HepG2 (cell line): ENCODE measurements around the gene EPB41L2. TPM values are rescaled to one million over a fixed set of nuclear protein-coding genes. Genes with fewer than 3 reads are reported as not detected.
A peak's percentile ranks its signal among the peaks of the same experiment; 100 is the strongest.

Experiments
- ATRX ChIP-seq: sonication (generic); formaldehyde crosslinking; IDR thresholded peaks from 2 replicates; pipeline ENCODE4 v1.4.0; 2020; ENCODE audit warnings: missing genetic modification reagents, borderline replicate concordance
- CBFB ChIP-seq: sonication (generic); formaldehyde crosslinking; IDR thresholded peaks from 2 replicates; pipeline ENCODE4 v1.4.0; 2020; ENCODE audit warnings: missing genetic modification reagents
- CHD2 ChIP-seq: IDR thresholded peaks from 2 replicates; pipeline ENCODE4 v1.6.1; 2011; ENCODE audit warnings: low read depth, low read length, improper control_type of control experiment
- DPF2 ChIP-seq: sonication (generic); formaldehyde crosslinking; IDR thresholded peaks from 2 replicates; pipeline ENCODE4 v1.4.0; 2020; ENCODE audit warnings: mild to moderate bottlenecking, low read depth, missing genetic modification reagents, borderline replicate concordance
- ELF3 ChIP-seq: IDR thresholded peaks from 2 replicates; pipeline ENCODE4 v1.6.1; 2016; ENCODE audit warnings: missing genetic modification reagents, missing compliant biosample characterization
- MEIS1 ChIP-seq: sonication (generic); formaldehyde crosslinking; IDR thresholded peaks from 2 replicates; pipeline ENCODE4 v1.9.0; 2021; ENCODE audit warnings: mild to moderate bottlenecking, missing genetic modification reagents, moderate library complexity, borderline replicate concordance
- NFAT5 ChIP-seq: sonication (generic); formaldehyde crosslinking; IDR thresholded peaks from 2 replicates; pipeline ENCODE4 v1.4.0; 2020; ENCODE audit warnings: missing genetic modification reagents
- NFE2L2 ChIP-seq: fragments of 150-350 bp; IDR thresholded peaks from 2 replicates; pipeline ENCODE4 v1.6.1; 2014; ENCODE audit warnings: low read length
- NFIC ChIP-seq: IDR thresholded peaks from 2 replicates; pipeline ENCODE4 v1.6.1; 2012; ENCODE audit warnings: mild to moderate bottlenecking, low read length, inconsistent platforms
- RBM22 ChIP-seq: fragments of 200-400 bp; formaldehyde crosslinking; optimal IDR thresholded peaks from 2 replicates; pipeline ENCODE3; 2017; ENCODE audit warnings: mild to moderate bottlenecking, low read length, moderate library complexity
- SIN3A ChIP-seq: IDR thresholded peaks from 2 replicates; pipeline ENCODE4 v1.6.1; 2011; ENCODE audit warnings: low read depth, mild to moderate bottlenecking, control low read depth, low read length, borderline replicate concordance
- SIX1 ChIP-seq: sonication (generic); formaldehyde crosslinking; IDR thresholded peaks from 2 replicates; pipeline ENCODE4 v1.4.0; 2020; ENCODE audit warnings: missing genetic modification reagents, borderline replicate concordance
- SRSF9 ChIP-seq: fragments of 200-400 bp; formaldehyde crosslinking; IDR thresholded peaks from 2 replicates; pipeline ENCODE4 v1.6.1; 2018; ENCODE audit warnings: borderline replicate concordance, mild to moderate bottlenecking, low read depth, low read length; ENCODE audit not compliant: insufficient read depth, poor library complexity, severe bottlenecking
- TFE3 ChIP-seq: IDR thresholded peaks from 2 replicates; pipeline ENCODE4 v1.6.1; 2016
- ZBTB2 ChIP-seq: sonication (generic); formaldehyde crosslinking; IDR thresholded peaks from 2 replicates; pipeline ENCODE4 v1.8.0; 2022; ENCODE audit warnings: low read depth, missing genetic modification reagents
- ZMYM3 ChIP-seq: sonication (generic); formaldehyde crosslinking; IDR thresholded peaks from 2 replicates; pipeline ENCODE4 v1.5.1; 2020; ENCODE audit warnings: mild to moderate bottlenecking, missing genetic modification reagents
- ZNF234 ChIP-seq: sonication (generic); formaldehyde crosslinking; conservative IDR thresholded peaks from 2 replicates; pipeline ENCODE4 v1.5.1; 2020; ENCODE audit warnings: mild to moderate bottlenecking, missing genetic modification reagents
- ZNF382 ChIP-seq: sonication (generic); formaldehyde crosslinking; IDR thresholded peaks from 2 replicates; pipeline ENCODE4 v1.5.0; 2020; ENCODE audit warnings: missing genetic modification reagents, mild to moderate bottlenecking, borderline replicate concordance
- ZNF724P ChIP-seq: sonication (generic); formaldehyde crosslinking; IDR thresholded peaks from 2 replicates; pipeline ENCODE4 v1.8.0; 2022; ENCODE audit warnings: missing genetic modification reagents, borderline replicate concordance
- ZNF773 ChIP-seq: sonication (generic); formaldehyde crosslinking; IDR thresholded peaks from 2 replicates; pipeline ENCODE4 v1.4.0; 2020; ENCODE audit warnings: missing genetic modification reagents, borderline replicate concordance
- ZNF788 ChIP-seq: sonication (generic); formaldehyde crosslinking; IDR thresholded peaks from 2 replicates; pipeline ENCODE4 v1.5.0; 2020; ENCODE audit warnings: mild to moderate bottlenecking, missing genetic modification reagents, borderline replicate concordance
- ZNF891 ChIP-seq: sonication (generic); formaldehyde crosslinking; IDR thresholded peaks from 2 replicates; pipeline ENCODE4 v1.5.0; 2020; ENCODE audit warnings: mild to moderate bottlenecking, missing genetic modification reagents
- polyA plus RNA-seq, 8 experiments: library from polyadenylated mRNA; depleted of rRNA in 3 of 8; stranded (reverse) in 7 of 8; unstranded in 1 of 8; fragments of >200 nt; fragmentation: Illumina TruSeq in 4 of 8; extraction: Trizol in 4 of 8; gene quantifications; 2 replicates each; pipeline versions ENCODE4 v1.2.1 to v1.2.3, GENCODE V29; 2011 to 2016; ENCODE audit warnings: low read depth in 4 of 8, missing spikeins in 1 of 8, mixed read lengths in 1 of 8; ENCODE audit not compliant: insufficient read depth in 1 of 8
- total RNA-seq, 5 experiments: library from RNA; depleted of rRNA; stranded (reverse); fragments of >200 nt; fragmentation: Illumina TruSeq; extraction: Trizol; gene quantifications; 2 replicates each; pipeline ENCODE4 v1.2.3, GENCODE V29; 2016; ENCODE audit warnings: low read depth in 1 of 5

EPB41L2 gene
- total and polyA plus RNA-seq, 2 of the 13 experiments (the other 11 are each of a cell fraction or from before 2014, with no cell fraction given), result 41.7 to 56.4 TPM

- TF ChIP-seq MEIS1 (no peak), ELF3 (CRISPR knock-in tag) (peak; percentile 99), SIX1 (CRISPR knock-in tag) (peak; percentile 68; the same call in 1 of the 2 replicates), ZNF234 (no peak), CBFB (CRISPR knock-in tag) (no peak), ZNF724P (no peak), NFE2L2 (peak; percentile 54; the same call in 1 of the 2 replicates), ZNF788 (CRISPR knock-in tag) (peak; percentile 70; the same call in 1 of the 2 replicates), NFAT5 (no peak), DPF2 (CRISPR knock-in tag) (peak; percentile 77), ZMYM3 (CRISPR knock-in tag) (peak; percentile 32; the same call in 1 of the 2 replicates), NFIC (peak; percentile 16; the same call in 1 of the 2 replicates), ZBTB2 (no peak), ATRX (CRISPR knock-in tag) (no peak), SRSF9 (no peak), TFE3 (0 out of 2 replicates have a peak, but pooled peaks have one; percentile 19), ZNF773 (CRISPR knock-in tag) (no peak), SIN3A (peak; percentile 53; the same call in 1 of the 2 replicates), CHD2 (no peak), ZNF382 (CRISPR knock-in tag) (no peak), ZNF891 (CRISPR knock-in tag) (no peak), RBM22 (no peak)
Observed at GRCh38 chr6:131065112-131065823, 2.2 kb upstream of the EPB41L2 start (continued).
